Endothelial cell of hepatic sinusoid (primary cell): Measurements from ENCODE around the gene MAPK4.
"Not testable (repeated sequence)": the region's sequence is repeated elsewhere in the genome, so short reads cannot be mapped to it uniquely, and the experiment has no call there.

Experiments used
- in situ Hi-C: cut with HindIII; loops from 2 replicates; pipeline ENCODE4 v1.10.0; 2017; ENCODE audit warnings: low sequenced_read_pairs

The MAPK4 gene

GRCh38 chr18:50559752-50560680 lies at the start of gene MAPK4:
Gene MAPK4 (plus strand): TSS chr18:50560087. CDS start chr18:50663959, 103,872 bp downstream.
- in situ Hi-C loops, result loop anchor here (5.0 kb wide), 1 partner anchor 102 kb away; no protein-coding TSS in a partner anchor

- in situ Hi-C loops, result not testable (repeated sequence)
Observed at GRCh38 chr18:50517277-50517676, 42.6 kb upstream of the MAPK4 start.

GRCh38 chr18:50518787-50519546 lies 40.9 kb upstream of the MAPK4 start:
- in situ Hi-C loops, result no loop called here

GRCh38 chr18:50523165-50523564 lies 36.7 kb upstream of the MAPK4 start:
- in situ Hi-C loops, result no loop called here

GRCh38 chr18:50527636-50528307 lies 32.1 kb upstream of the MAPK4 start:
- in situ Hi-C loops, result loop anchor here (5.0 kb wide), 1 partner anchor 70 kb away; no protein-coding TSS in a partner anchor

- in situ Hi-C loops, result loop anchor here (5.0 kb wide), 1 partner anchor 72 kb away; no protein-coding TSS in a partner anchor
Observed at GRCh38 chr18:50528806-50529205, 31.1 kb upstream of the MAPK4 start.

- in situ Hi-C loops, result not testable (repeated sequence)
Observed at GRCh38 chr18:50533822-50534221, 26.1 kb upstream of the MAPK4 start.

GRCh38 chr18:50544476-50544875 lies 15.4 kb upstream of the MAPK4 start:
- in situ Hi-C loops, result not testable (repeated sequence)

- in situ Hi-C loops, result no loop called here
Observed at GRCh38 chr18:50545936-50546335, 14.0 kb upstream of the MAPK4 start.

- in situ Hi-C loops, result no loop called here
Observed at GRCh38 chr18:50548160-50548559, 11.7 kb upstream of the MAPK4 start.

- in situ Hi-C loops, result not testable (repeated sequence)
Observed at GRCh38 chr18:50551651-50552050, 8.2 kb upstream of the MAPK4 start.

GRCh38 chr18:50558157-50558556 lies 1.7 kb upstream of the MAPK4 start:
- in situ Hi-C loops, result no loop called here

- in situ Hi-C loops, result no loop called here
Observed at GRCh38 chr18:50558948-50559751, 737 bp upstream of the MAPK4 start.

GRCh38 chr18:50560681-50561629 lies 1.1 kb downstream of the MAPK4 start:
- in situ Hi-C loops, result loop anchor here (5.0 kb wide), 1 partner anchor 101 kb away; no protein-coding TSS in a partner anchor

- in situ Hi-C loops, result loop anchor here (5.0 kb wide), 1 partner anchor 100 kb away; no protein-coding TSS in a partner anchor
Observed at GRCh38 chr18:50562258-50562657, 2.4 kb downstream of the MAPK4 start.

- in situ Hi-C loops, result loop anchor here (5.0 kb wide), 1 partner anchor 100 kb away; no protein-coding TSS in a partner anchor
Observed at GRCh38 chr18:50562686-50563085, 2.8 kb downstream of the MAPK4 start.

- in situ Hi-C loops, result loop anchor here (5.0 kb wide), 1 partner anchor 99 kb away; no protein-coding TSS in a partner anchor
Observed at GRCh38 chr18:50563376-50563775, 3.5 kb downstream of the MAPK4 start.

GRCh38 chr18:50569930-50570329 lies 10.0 kb downstream of the MAPK4 start:
- in situ Hi-C loops, result no loop called here

- in situ Hi-C loops, result no loop called here
Observed at GRCh38 chr18:50571606-50572005, 11.7 kb downstream of the MAPK4 start.
